OCI-LY3 (cell line): ENCODE results near the gene ZNF862.

ENCODE experiments used
- EZH2phosphoT487 ChIP-seq: fragments of 200-600 bp; shearing (Covaris generic); IDR thresholded peaks from 2 replicates; pipeline ENCODE4 v1.6.1; 2018; ENCODE audit warnings: antibody characterized with exemption, mixed run types, low read depth
- TF ChIP-seq, protein P1 (sequence below): fragments of 200-600, 300-600 bp; sonication (generic); IDR thresholded peaks from 2 replicates; pipeline ENCODE4 v1.5.1; 2014; ENCODE audit warnings: antibody characterized with exemption, low read length, low read depth

DNA sequence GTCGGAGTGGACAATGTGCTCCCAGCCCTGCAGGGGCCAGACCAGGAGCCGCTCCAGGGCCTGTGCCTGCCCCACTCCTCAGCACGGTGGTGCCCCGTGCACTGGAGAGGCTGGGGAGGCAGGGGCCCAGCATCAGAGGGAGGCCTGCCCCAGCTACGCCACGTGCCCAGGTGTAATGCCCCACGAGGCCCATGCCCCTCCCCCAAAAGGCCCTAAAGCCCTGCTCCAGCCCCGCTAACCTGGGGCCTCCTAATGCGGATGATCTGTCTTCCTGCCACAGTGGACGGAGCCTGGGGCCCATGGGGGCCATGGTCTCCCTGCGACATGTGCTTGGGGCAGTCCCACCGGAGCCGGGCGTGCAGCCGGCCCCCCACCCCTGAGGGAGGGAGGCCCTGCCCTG, 23.7 kb upstream of the ZNF862 start:
- TF ChIP-seq, protein P1, sequence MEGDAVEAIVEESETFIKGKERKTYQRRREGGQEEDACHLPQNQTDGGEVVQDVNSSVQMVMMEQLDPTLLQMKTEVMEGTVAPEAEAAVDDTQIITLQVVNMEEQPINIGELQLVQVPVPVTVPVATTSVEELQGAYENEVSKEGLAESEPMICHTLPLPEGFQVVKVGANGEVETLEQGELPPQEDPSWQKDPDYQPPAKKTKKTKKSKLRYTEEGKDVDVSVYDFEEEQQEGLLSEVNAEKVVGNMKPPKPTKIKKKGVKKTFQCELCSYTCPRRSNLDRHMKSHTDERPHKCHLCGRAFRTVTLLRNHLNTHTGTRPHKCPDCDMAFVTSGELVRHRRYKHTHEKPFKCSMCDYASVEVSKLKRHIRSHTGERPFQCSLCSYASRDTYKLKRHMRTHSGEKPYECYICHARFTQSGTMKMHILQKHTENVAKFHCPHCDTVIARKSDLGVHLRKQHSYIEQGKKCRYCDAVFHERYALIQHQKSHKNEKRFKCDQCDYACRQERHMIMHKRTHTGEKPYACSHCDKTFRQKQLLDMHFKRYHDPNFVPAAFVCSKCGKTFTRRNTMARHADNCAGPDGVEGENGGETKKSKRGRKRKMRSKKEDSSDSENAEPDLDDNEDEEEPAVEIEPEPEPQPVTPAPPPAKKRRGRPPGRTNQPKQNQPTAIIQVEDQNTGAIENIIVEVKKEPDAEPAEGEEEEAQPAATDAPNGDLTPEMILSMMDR: no peak
- no peak for TF ChIP-seq EZH2phosphoT487
